GM19328 (cell line): ENCODE data around the gene TPI1.
A peak's percentile ranks its signal among the peaks of the same experiment; 100 is the strongest.

Source experiments
- ATAC-seq: cut with Tn5 transposase; IDR thresholded peaks from one replicate; pipeline ENCODE4 v1.9.1; 2021; ENCODE audit warnings: mild to moderate bottlenecking, moderate library complexity; ENCODE audit not compliant: unreplicated experiment

The TPI1 gene

DNA sequence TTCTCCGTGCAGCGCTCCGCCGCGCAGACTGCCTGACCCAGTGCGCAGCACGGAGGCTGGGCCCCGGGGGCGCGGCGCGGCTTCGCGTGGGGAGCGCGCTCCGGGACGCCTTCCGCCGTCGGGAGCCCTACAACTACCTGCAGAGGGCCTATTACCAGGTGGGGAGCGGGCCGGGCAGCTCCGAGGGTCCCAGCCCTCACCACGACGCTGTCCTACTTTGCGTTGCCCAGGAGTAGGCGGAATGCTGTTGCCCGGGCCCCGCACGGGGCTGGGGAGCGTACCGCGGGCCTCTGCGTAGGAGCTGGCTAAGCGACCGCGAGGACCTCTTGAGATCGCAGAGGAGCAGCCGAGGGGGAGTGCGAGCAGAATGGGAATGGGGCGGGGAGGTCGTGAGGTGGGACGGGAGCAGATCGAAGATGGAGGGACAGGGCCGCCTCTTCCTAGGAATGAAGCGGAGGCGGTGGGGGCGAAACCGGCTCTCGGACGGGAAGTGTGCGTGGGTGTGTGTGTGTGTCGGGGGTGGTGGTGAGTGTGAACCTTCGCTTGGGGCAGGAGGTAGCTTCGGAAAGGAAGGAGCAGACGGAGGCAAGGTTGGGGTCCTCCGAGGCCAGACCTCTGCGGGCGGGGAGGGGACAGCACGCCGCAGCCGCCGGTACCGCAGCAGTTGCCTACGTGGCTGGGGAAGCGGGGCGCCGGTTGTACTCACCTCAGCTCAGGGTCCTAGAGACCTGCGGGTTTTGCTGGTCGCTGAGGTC lies 38.4 kb upstream of the TPI1 start:
- no peak for ATAC-seq

DNA sequence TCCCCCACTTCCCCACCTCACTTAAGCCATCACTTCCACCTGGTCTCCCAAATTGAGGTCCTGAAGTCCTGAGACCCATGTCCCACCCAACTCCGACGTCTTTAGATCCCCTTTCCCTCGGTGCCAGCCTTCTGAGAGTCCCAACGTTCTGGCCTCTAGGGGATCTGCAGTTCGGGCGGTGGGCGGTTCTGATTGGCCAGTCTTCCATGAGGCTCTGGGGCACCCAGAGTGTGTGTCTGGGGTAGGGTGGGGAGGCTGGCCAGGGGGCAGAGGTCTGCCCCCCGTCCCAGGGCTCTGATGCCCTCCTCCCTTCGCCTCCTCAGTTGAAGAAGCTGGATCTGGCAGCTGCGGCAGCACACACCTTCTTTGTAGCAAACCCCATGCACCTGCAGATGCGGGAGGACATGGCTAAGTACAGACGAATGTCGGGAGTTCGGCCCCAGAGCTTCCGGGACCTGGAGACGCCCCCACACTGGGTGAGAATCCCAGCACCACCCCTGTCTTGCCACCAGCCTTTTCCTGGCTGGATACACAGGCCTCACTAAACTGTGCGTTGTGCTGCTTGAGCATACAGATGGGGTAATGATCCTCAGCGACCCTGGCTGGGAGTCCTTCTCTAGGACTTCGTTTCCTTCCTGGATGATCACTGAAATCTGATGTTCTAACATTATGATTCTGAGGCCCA lies 37.7 kb upstream of the TPI1 start:
- ATAC-seq = no peak

DNA sequence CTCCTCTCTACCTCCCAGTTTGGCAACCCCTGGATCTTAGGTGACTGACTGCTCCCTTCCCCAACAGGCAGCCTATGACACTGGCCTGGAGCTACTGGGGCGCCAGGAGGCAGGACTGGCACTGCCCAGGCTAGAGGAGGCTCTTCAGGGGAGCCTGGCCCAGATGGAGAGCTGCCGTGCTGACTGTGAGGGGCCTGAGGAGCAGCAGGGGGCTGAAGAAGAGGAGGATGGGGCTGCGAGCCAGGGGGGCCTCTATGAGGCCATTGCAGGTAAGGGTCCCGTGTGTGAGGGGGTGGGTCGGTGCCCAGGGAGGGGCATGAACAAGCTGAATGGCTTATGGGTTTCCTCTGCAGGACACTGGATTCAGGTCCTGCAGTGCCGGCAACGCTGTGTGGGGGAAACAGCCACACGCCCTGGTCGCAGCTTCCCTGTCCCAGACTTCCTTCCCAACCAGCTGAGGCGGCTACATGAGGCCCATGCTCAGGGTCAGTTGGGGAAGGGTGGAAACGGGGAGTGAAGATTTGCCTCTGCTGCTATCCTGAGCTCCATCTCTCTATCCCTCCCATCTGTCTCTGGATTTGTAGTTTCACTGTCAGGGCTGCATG lies 36.9 kb upstream of the TPI1 start:
- ATAC-seq = no peak

DNA sequence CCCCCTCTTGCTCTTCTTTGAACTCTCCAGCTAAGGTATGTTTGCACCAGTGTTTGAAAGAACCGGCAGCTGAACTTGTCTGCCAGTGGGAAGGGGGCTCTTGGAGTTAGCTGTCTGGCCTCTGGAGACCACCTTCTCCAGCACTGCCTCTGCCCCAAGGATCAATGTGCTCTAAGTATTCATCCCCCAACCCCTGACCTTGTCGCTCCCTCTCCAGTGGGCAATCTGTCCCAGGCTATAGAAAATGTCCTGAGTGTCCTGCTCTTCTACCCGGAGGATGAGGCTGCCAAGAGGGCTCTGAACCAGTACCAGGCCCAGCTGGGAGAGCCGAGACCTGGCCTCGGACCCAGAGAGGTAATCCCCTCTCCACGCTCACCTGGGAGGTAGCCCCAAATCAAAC lies 36.3 kb upstream of the TPI1 start:
- ATAC-seq = no peak

DNA sequence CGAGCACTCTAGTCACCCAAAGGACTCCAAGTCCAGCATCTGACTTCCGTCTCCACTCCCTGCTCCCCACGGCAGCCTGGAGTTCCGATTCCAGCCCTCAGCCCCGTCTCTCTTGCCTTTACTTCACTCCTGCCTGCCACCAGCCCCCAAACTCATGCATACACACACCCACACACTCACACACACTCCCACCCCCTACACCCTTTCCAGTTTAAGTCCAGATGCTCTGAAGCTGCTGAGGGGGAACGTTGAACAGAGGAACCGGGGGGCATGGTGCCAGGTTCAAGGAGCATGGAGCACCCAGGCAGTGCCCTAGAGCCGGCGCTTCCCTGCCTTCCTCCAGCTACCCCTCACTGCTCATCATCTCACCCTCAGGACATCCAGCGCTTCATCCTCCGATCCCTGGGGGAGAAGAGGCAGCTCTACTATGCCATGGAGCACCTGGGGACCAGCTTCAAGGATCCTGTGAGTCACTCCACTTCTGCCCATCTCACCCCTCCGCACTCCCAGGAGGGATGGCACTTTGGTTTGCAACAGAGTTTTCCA lies 35.8 kb upstream of the TPI1 start:
- no peak for ATAC-seq

DNA sequence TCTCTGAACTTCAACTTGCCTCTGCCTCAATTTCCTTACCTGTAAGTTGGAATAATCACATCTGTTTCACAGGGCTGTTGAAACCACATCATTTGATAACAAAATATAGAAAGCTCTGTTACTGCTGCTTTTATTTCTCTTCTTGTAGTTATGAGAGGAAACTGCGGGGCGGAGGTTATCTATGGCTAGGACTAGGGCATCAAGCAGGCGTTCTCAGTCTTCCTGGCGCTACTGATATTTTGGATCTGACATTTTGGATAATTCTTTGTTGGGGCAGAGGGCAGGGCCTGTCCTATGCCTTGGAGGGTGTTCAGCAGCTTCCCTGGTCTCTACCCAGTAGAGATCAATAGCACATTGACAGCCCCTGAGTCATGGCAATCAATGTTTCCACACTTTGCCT lies 35.2 kb upstream of the TPI1 start:
- ATAC-seq = no peak

DNA sequence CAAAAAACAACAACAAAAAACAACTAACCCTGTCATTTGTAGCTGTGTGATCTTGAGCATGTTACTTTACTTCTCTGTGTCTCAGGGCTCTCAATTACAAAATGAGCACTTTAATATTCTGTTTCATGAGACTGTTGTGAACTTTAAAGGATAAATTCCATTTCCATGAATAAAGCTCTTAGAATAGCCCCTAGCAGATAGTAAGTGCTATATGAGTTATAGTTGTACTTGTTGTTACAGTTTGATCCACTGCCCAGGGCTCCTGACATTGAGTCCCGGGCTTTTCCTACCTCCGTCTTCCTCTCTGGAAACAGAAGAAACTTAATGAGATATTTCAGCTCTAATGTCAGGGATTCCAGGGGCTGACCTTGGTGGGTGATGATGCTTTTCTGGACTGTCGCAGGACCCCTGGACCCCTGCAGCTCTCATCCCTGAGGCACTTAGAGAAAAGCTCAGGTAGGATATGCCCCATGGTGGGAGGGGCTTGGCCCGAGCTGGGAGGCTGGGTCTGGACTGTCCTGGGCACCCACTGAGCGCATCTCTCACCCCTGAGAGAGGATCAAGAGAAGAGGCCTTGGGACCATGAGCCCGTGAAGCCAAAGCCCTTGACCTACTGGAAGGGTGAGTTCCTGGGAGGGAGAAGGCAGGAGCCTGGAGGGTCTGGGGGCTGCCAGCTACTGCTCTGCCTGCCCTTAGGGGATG lies 34.0 kb upstream of the TPI1 start:
- no peak for ATAC-seq

DNA sequence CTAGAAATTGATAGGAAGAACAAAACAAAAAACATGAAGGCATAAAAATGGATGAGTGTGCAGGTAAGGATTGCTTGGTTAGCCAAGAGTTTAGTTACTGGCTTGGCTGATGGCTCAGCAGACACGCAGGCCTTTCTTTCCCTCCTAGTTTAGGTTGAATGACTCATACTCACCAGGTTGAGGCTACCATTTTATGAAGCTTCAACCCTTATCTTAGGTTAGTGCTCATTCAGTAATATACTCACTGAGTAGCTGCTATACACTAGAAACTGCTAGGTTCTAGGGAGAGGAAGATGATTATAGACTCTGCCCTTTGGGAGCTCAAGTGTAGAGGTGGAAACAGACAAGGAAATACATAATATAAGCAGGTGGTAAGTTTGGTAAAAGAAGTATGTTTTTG lies 33.1 kb upstream of the TPI1 start:
- ATAC-seq = no peak

DNA sequence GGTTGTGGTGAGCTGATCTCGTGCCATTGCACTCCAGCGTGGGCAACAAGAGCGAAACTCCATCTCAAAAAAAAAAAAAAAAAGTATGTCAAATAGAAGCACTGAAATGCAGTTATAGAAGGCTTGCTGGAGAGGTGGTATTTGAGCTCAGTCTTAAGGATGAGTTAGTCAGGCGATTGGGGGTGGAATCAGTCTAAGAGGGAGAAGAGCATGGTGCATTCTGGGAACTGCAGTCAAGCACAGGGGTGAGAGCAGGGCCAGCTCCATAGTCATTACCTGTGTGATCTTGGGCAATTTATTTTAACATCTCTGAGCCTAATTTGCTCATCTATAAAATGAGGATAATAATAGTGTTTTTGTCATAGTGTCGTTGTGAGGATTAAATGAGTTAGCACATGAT lies 32.5 kb upstream of the TPI1 start:
- no peak for ATAC-seq

DNA sequence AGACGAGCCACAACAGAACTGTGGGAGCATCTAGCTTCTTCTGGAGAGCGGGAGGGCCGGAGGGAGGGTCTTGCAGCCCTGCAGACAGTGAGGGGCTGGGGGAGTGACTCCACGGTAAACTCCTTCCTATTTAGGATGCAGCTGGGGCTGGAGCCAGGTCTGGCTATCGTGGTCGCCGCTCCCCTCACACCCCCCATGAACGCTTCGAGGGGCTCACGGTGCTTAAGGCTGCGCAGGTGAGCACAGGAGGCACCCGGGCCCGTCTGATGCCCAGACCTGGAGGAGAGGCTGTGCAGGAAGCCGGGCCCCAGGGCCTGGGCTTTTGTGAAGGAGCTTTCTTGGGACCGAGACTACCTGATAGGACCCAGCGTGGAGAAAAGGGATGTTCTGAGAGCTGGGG lies 30.5 kb upstream of the TPI1 start:
- no peak for ATAC-seq

DNA sequence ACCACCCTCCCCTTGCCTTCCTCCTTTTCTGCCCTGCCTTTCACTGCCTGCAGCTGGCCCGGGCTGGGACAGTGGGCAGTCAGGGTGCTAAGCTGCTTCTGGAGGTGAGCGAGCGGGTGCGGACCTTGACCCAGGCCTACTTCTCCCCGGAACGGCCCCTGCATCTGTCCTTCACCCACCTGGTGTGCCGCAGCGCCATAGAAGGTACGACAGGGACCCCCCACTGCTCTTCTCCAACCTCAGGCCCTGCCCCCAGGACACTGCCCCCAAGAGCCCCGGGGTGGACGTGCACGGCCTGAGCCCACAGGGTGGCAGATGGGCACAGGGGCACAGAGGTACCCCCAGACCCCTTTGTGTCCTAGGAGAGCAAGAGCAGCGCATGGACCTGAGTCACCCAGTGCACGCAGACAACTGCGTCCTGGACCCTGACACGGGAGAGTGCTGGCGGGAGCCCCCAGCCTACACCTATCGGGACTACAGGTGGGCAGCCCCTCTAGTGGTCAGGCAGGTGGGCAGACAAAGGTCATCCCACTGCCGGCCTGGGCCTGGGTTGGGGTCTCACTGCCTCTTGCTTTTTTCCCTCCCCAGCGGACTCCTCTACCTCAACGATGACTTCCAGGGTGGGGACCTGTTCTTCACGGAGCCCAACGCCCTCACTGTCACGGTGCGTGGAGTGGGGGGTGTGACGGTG lies 29.8 kb upstream of the TPI1 start:
- no peak for ATAC-seq

DNA sequence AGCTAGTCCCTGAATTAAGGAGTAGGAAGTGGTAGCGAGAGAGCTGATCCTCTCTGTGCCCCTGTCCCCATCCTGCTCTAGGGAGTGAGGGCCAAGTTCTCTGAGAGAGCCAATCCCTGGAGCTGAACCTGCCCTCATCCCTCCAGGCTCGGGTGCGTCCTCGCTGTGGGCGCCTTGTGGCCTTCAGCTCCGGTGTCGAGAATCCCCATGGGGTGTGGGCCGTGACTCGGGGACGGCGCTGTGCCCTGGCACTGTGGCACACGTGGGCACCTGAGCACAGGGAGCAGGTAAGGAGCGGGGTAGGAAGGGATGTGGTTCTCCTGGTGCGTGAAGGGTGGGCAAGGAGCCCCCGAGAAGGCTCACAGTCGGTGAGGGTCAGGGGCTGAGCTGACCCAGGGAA lies 28.5 kb upstream of the TPI1 start:
- ATAC-seq = no peak

DNA sequence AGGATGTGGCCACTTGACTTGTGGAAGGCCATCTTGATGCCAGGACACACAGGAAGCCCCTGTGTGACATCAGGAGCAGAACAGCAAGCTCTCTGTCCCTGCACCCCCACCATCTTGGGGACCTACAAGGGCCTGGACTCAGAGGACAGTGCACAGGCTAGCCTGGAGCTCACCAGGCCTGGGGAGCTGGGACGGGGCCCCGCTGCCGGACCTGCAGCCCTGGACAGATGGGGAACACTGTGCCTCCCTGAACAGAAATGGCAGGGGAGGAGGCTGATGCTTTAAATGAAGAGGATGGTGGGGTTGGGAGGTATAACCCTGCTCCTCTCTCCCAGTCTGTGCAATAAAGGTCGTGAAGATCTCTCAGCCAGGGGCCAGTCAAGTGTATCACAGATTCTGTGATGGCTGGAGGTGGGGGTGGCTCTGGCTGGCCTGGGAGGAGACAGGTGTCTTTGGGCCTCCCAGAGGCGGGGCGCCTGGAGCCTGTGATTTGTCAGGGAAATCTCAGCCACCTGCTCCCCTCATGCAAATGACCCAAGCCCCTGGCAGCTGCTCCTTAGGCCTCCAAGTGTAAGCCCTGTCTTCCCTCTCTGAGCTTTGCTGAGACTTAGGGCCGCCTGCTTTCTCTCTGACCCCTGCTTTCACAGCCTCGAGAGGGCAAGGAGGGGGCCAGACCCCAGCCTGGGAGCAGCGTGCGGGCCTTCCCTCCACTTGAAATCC lies 27.7 kb upstream of the TPI1 start:
- ATAC-seq = peak; percentile 73

DNA sequence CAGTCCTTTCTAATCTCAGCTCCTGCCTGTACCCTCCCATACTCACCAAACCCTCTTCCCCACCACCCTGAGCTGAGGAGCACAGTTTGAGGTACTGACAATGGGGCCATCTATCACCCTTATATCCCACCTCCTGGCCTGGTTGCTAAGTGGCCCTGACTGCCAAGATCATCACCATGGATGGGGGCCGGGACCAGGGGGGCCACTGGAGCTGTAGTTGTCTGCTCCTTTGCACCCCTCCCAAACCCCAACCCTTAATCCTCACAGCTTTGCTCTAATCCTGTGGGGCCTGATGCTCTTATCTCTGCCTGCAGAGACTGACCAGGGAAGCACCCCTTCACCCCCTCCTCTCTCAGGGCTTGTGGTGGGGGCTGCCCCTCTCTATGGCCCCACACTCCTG lies 27.0 kb upstream of the TPI1 start:
- ATAC-seq = no peak

DNA sequence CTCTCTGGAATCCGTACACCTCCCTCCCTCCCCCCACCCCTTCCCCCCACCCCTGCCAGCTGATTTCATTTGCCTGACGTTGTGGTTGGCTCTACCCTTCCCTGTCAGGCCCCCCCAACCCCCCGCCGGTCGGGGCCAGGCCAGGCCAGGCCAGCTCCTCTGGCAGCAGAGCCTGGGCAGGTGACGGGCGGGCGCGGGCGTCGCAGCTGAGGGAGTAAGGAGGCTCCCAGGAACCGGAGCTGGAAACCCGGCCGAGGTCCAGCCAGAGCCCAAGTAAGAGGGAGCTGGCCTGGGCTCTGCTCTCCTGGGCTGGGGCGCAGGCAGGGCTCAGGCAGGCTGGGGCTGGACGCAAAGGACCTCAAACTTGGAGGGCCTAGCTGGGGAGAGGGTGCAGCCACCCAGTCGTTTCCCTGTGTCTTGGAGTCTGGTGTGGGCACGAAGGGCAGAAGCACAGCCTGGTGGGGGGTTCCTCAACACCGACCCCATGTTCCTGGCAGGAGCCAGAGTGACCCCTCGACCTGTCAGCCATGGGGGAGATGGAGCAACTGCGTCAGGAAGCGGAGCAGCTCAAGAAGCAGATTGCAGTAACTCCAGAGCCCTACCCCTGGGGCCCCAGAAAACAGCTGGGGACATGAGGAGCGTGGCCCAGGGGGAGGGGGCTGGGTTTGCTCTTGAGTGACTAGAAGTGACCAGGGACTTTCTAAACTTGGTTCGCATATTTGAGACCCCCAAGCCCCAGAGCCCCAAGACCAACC lies 26.4 kb upstream of the TPI1 start, which contains the start of gene GNB3:
Gene GNB3 (plus strand): TSS at position 165 of the 755 bp plus-strand sequence. CDS start 363 bp downstream, at position 528.
- ATAC-seq = no peak

DNA sequence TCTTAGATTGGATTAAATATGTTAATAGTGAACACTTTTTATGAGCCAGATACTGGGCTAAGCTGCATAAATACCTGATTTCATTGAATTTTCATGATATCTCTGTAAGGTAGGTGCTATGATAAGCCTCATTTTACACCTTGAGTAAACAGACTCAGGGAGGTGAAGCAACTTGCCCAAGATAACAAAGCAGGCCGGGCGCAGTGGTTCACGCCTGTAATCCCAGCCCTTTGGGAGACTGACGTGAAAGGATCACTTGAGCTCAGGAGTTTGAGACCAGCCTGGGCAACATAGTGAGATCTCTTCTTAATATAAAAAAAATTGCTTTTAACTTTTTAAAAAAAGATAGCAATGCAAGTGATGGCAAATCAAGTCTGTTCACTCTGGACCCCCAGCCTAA lies 25.3 kb upstream of the TPI1 start:
- ATAC-seq = no peak

DNA sequence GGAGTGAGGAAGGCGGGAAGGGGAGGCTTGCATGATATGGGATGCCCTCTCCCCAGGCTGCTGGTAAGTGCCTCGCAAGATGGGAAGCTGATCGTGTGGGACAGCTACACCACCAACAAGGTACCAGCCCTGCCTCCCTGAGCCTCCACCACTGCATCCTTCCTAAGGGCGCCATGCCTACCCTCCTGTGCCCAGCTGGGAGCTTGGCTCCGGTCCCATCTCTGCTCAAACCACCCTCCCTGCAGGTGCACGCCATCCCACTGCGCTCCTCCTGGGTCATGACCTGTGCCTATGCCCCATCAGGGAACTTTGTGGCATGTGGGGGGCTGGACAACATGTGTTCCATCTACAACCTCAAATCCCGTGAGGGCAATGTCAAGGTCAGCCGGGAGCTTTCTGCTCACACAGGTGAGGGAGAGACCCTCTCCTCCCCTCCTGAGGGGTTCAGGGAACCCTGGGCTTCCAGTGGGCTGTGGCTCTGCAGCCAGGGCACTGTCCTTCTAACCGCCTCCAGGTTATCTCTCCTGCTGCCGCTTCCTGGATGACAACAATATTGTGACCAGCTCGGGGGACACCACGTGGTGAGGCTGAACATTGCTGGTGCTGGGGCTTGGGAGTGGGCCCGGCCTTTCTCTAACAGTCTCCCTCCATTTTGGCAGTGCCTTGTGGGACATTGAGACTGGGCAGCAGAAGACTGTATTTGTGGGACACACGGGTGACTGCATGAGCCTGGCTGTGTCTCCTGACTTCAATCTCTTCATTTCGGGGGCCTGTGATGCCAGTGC lies 24.0 kb upstream of the TPI1 start:
- no peak for ATAC-seq

DNA sequence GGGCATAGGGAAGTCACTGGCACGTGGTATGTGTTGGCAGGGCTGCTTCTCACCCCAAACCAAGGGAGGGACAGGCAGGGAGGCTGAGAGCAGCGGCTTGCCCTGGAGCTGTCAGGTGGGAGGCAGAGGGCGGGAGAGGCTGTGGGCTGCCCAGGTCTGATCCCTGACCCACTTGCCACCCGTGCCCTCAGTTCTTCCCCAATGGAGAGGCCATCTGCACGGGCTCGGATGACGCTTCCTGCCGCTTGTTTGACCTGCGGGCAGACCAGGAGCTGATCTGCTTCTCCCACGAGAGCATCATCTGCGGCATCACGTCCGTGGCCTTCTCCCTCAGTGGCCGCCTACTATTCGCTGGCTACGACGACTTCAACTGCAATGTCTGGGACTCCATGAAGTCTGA lies 21.9 kb upstream of the TPI1 start:
- no peak for ATAC-seq
